Fibroblast of the conjunctiva (primary cell): ENCODE results near the gene PPP2R3A.

ENCODE experiments used
- DNase-seq: peaks from one replicate; pipeline ENCODE4 v3.0.0-alpha.2; 2010; ENCODE audit warnings: low read depth

Gene PPP2R3A

GRCh38 chr3:135973841-135974240 is 8.3 kb downstream of the PPP2R3A start:
- DNase-seq: no peak

- no peak for DNase-seq
These were observed 9.5 kb downstream of the PPP2R3A start for GRCh38 chr3:135975053-135975452.

GRCh38 chr3:135975536-135975935 is 10.0 kb downstream of the PPP2R3A start:
- no peak for DNase-seq

GRCh38 chr3:135980343-135980742 is 14.8 kb downstream of the PPP2R3A start:
- DNase-seq: no peak

- DNase-seq: no peak
These were observed 16.3 kb downstream of the PPP2R3A start for GRCh38 chr3:135981701-135982403.

GRCh38 chr3:135982404-135982761 is 16.9 kb downstream of the PPP2R3A start:
- DNase-seq: no peak

GRCh38 chr3:135982922-135983581 is 17.5 kb downstream of the PPP2R3A start:
- no peak for DNase-seq

GRCh38 chr3:135987661-135988060 is 22.1 kb downstream of the PPP2R3A start:
- DNase-seq: no peak

GRCh38 chr3:135989242-135989641 is 23.7 kb downstream of the PPP2R3A start:
- no peak for DNase-seq

- no peak for DNase-seq
These were observed 25.4 kb downstream of the PPP2R3A start for GRCh38 chr3:135990903-135991302.

- DNase-seq: no peak
These were observed 26.1 kb downstream of the PPP2R3A start for GRCh38 chr3:135991621-135992020.

GRCh38 chr3:135992072-135992471 is 26.5 kb downstream of the PPP2R3A start:
- peak; percentile 51 for DNase-seq

- no peak for DNase-seq
These were observed 29.3 kb downstream of the PPP2R3A start for GRCh38 chr3:135994708-135995337.

- DNase-seq: no peak
These were observed 30.2 kb downstream of the PPP2R3A start for GRCh38 chr3:135995766-135996165.

- DNase-seq: no peak
These were observed 32.2 kb downstream of the PPP2R3A start for GRCh38 chr3:135997554-135998320.

- no peak for DNase-seq
These were observed 42.7 kb downstream of the PPP2R3A start for GRCh38 chr3:136008221-136008620.

GRCh38 chr3:136008732-136009470 is 43.4 kb downstream of the PPP2R3A start:
- no peak for DNase-seq

GRCh38 chr3:136018876-136019275 is 53.3 kb downstream of the PPP2R3A start:
- DNase-seq: no peak

GRCh38 chr3:136021803-136022202 is 56.3 kb downstream of the PPP2R3A start:
- no peak for DNase-seq

GRCh38 chr3:136022529-136023263 is 57.2 kb downstream of the PPP2R3A start:
- DNase-seq: no peak
